ENCODE data around the gene RIMBP2. TPM values are rescaled to one million over a fixed set of nuclear protein-coding genes. Genes with fewer than 3 reads are reported as not detected.

Gene RIMBP2
- total and polyA plus RNA-seq, 9 of the 15 experiments (the other 6 are each of a cell fraction or from before 2014, with no cell fraction given) = not detected

- BruUV-seq (replicated peaks) = no TSS peak
- peaks cover 20 to 63% of the 10 kb centered on the region in 2 experiments for H3K27me3 ChIP-seq (ENCODE audit: control insufficient read depth in 2 of 2, insufficient read depth in 2 of 2, low read length in 2 of 2)
Observed at GRCh38 chr12:130480887-130481286, 235.2 kb downstream of the RIMBP2 start.

GRCh38 chr12:130480231-130480630 lies 235.9 kb downstream of the RIMBP2 start:
- no peak overlapping the region for H3K27ac ChIP-seq (ENCODE audit: extremely low read depth, low read depth, low read length)
- H3K4me1 ChIP-seq (replicated peaks in 1 of 2; ENCODE audit: control insufficient read depth in 2 of 2, insufficient read depth in 2 of 2, low read length in 2 of 2) = no peaks in the 10 kb centered on the region
- H3K27me3 ChIP-seq (ENCODE audit: control insufficient read depth in 2 of 2, insufficient read depth in 2 of 2, low read length in 2 of 2) = peaks cover 20 to 63% of the 10 kb centered on the region in 2 experiments
- BruUV-seq (replicated peaks) = no TSS peak
- ChIA-PET CTCF (ENCODE audit: low intra/inter-chr PET ratio) (no interaction called here), POLR2A (no interaction called here)
- H2AFZ ChIP-seq (ENCODE audit: low read depth, low read length) = no peak overlapping the region
- FAIRE-seq = no peak
- DNase-seq (ENCODE audit: extremely low read depth in 1 of 4, low spot score in 3 of 4) = no peak
- ATAC-seq = no peak
- H4K20me1 ChIP-seq (replicated peaks; ENCODE audit: control insufficient read depth, insufficient read depth, low read length) = no peaks in the 10 kb centered on the region
- H3K79me2 ChIP-seq (ENCODE audit: control insufficient read depth, insufficient read depth, low read length) = no peaks in the 10 kb centered on the region
- H3K4me3 ChIP-seq = no peak overlapping the region
- H3K9me1 ChIP-seq (ENCODE audit: control insufficient read depth, insufficient read depth, low read length) = no peaks in the 10 kb centered on the region
- no peak overlapping the region for H3K4me2 ChIP-seq (ENCODE audit: insufficient read depth, low read length)
- no peaks in the 10 kb centered on the region for H3K36me3 ChIP-seq (ENCODE audit: control insufficient read depth, insufficient read depth, low read length)
- in situ Hi-C loops (cut with MboI) (no loop called here), intact Hi-C loops (cut with micrococcal nuclease) (no loop called here)
- WGBS (ENCODE audit: insufficient coverage, low coverage, missing lambda C conversion rate) = 0% methylated on average over 9 of the region's 9 CpGs
- H3K9me3 ChIP-seq (replicated peaks; ENCODE audit: control insufficient read depth, insufficient read depth, low read depth, low read length) = no peaks in the 10 kb centered on the region
- no peak overlapping the region for H3K9ac ChIP-seq (ENCODE audit: insufficient read depth in 1 of 2, low read depth in 2 of 2, low read length in 2 of 2)
- TF ChIP-seq HMG20A (CRISPR knock-in tag; conservative IDR thresholded peaks at IDR 0.05) (no peak), CAMTA2 (CRISPR knock-in tag; conservative IDR thresholded peaks at IDR 0.05) (no peak), ELK3 (CRISPR knock-in tag; IDR thresholded peaks at IDR 0.05) (no peak), PHF21A (IDR thresholded peaks at IDR 0.05; ENCODE audit: borderline replicate concordance, low read depth) (no peak), HDAC8 (tag; IDR thresholded peaks at IDR 0.05) (no peak), POLR2AphosphoS2 (IDR thresholded peaks at IDR 0.05; ENCODE audit: low read length) (no peak), STAT5A (IDR thresholded peaks at IDR 0.05; ENCODE audit: borderline replicate concordance, low read length) (no peak), MAFG (tag; conservative IDR thresholded peaks at IDR 0.05) (no peak), ZNF511 (CRISPR knock-in tag; IDR thresholded peaks at IDR 0.05) (no peak), NFE2 (IDR thresholded peaks at IDR 0.05; ENCODE audit: low read depth) (no peak), HMG20B (CRISPR knock-in tag; IDR thresholded peaks at IDR 0.05) (no peak), THAP7 (CRISPR knock-in tag; IDR thresholded peaks at IDR 0.05) (no peak), RBM17 (IDR thresholded peaks at IDR 0.05; ENCODE audit: borderline replicate concordance, low read depth, low read length) (no peak), CXXC5 (CRISPR knock-in tag; IDR thresholded peaks at IDR 0.05) (no peak)

More at GRCh38 chr12:130480887-130481286, 235.2 kb downstream of the RIMBP2 start:
- Histone ChIP-seq H3K27ac (ENCODE audit: extremely low read depth, low read depth, low read length) (no peak overlapping the region), H3K36me3 (ENCODE audit: control insufficient read depth, insufficient read depth, low read length) (no peaks in the 10 kb centered on the region), H3K4me3 (no peak overlapping the region), H3K9me1 (ENCODE audit: control insufficient read depth, insufficient read depth, low read length) (no peaks in the 10 kb centered on the region), H3K9me3 (replicated peaks; ENCODE audit: control insufficient read depth, insufficient read depth, low read depth, low read length) (no peaks in the 10 kb centered on the region), H3K9ac (ENCODE audit: insufficient read depth in 1 of 2, low read depth in 2 of 2, low read length in 2 of 2) (no peak overlapping the region), H3K4me2 (ENCODE audit: insufficient read depth, low read length) (no peak overlapping the region), H3K4me1 (replicated peaks in 1 of 2; ENCODE audit: control insufficient read depth in 2 of 2, insufficient read depth in 2 of 2, low read length in 2 of 2) (no peaks in the 10 kb centered on the region), H3K79me2 (ENCODE audit: control insufficient read depth, insufficient read depth, low read length) (no peaks in the 10 kb centered on the region), H2AFZ (ENCODE audit: low read depth, low read length) (no peak overlapping the region), H4K20me1 (replicated peaks; ENCODE audit: control insufficient read depth, insufficient read depth, low read length) (no peaks in the 10 kb centered on the region)
- ATAC-seq = no peak
- in situ Hi-C loops (cut with MboI) = no loop called here
- ChIA-PET CTCF (ENCODE audit: low intra/inter-chr PET ratio) (no interaction called here), POLR2A (interaction anchor here (0.6 kb wide), 1 partner anchor 14 kb away, joined by 4 read pairs; no protein-coding TSS in a partner anchor)
- 4% methylated on average over 9 of the region's 14 CpGs for WGBS (ENCODE audit: insufficient coverage, low coverage, missing lambda C conversion rate)
- no peak for DNase-seq (ENCODE audit: extremely low read depth in 1 of 4, low spot score in 3 of 4)
- no peak for TF ChIP-seq TBL1XR1 (IDR thresholded peaks at IDR 0.05; ENCODE audit: low read length in 2 of 2)
- intact Hi-C loops (cut with micrococcal nuclease) = no loop called here
- FAIRE-seq = no peak

All from K562 (cell line).